HepG2 (cell line): Measurements from ENCODE around the gene KRTAP5-6. TPM values are rescaled to one million over a fixed set of nuclear protein-coding genes. Genes with fewer than 3 reads are reported as not detected.

ENCODE experiments used
- AHR ChIP-seq: IDR thresholded peaks from 2 replicates; pipeline ENCODE4 v1.6.1; 2018; ENCODE audit warnings: missing genetic modification reagents, missing compliant biosample characterization
- ATF3 ChIP-seq: sonication (generic); formaldehyde crosslinking; IDR thresholded peaks from 2 replicates; pipeline ENCODE4 v1.4.0; 2020; ENCODE audit warnings: missing genetic modification reagents
- GPN1 ChIP-seq: sonication (generic); formaldehyde crosslinking; IDR thresholded peaks from 2 replicates; pipeline ENCODE4 v1.5.1; 2020; ENCODE audit warnings: missing genetic modification reagents, borderline replicate concordance
- GTF2F1 ChIP-seq: fragments of 150-350 bp; IDR thresholded peaks from 2 replicates; pipeline ENCODE4 v1.6.1; 2014; ENCODE audit warnings: low read length
- HNRNPLL ChIP-seq: fragments of 200-400 bp; formaldehyde crosslinking; IDR thresholded peaks from 2 replicates; pipeline ENCODE4 v1.6.1; 2017; ENCODE audit warnings: mild to moderate bottlenecking, low read depth, low read length; ENCODE audit not compliant: poor library complexity, severe bottlenecking
- HOXA5 ChIP-seq: sonication (generic); formaldehyde crosslinking; IDR thresholded peaks from 2 replicates; pipeline ENCODE4 v1.4.0; 2020; ENCODE audit warnings: missing genetic modification reagents
- MAZ ChIP-seq, 2 experiments: sonication (generic) in 1 of 2; formaldehyde crosslinking in 1 of 2; IDR thresholded peaks; 2 replicates each; pipeline versions ENCODE4 v1.5.0 to v1.6.1; 2012 to 2020; ENCODE audit warnings: low read depth in 2 of 2, mild to moderate bottlenecking in 2 of 2, borderline replicate concordance in 1 of 2, improper control_type of control experiment in 1 of 2, low read length in 1 of 2, missing genetic modification reagents in 1 of 2, moderate library complexity in 1 of 2
- MXD3 ChIP-seq: IDR thresholded peaks from 2 replicates; pipeline ENCODE4 v1.6.1; 2016; ENCODE audit warnings: mild to moderate bottlenecking, missing biosample characterization, missing genetic modification reagents
- PAX8 ChIP-seq: sonication (generic); formaldehyde crosslinking; IDR thresholded peaks from 2 replicates; pipeline ENCODE4 v1.8.0; 2022; ENCODE audit warnings: mild to moderate bottlenecking, missing genetic modification reagents, borderline replicate concordance
- PRMT3 ChIP-seq: sonication (generic); formaldehyde crosslinking; IDR thresholded peaks from 2 replicates; pipeline ENCODE4 v1.8.1; 2022; ENCODE audit warnings: low read depth, mild to moderate bottlenecking, moderate library complexity, missing genetic modification reagents, borderline replicate concordance
- SMARCC2 ChIP-seq: fragments of 450-650 bp; IDR thresholded peaks from 2 replicates; pipeline ENCODE4 v1.6.1; 2017; ENCODE audit warnings: antibody characterized with exemption, mild to moderate bottlenecking
- ZBTB33 ChIP-seq: sonication (generic); formaldehyde crosslinking; IDR thresholded peaks from 2 replicates; pipeline ENCODE4 v1.4.0; 2020; ENCODE audit warnings: missing genetic modification reagents
- ZBTB42 ChIP-seq: sonication (generic); formaldehyde crosslinking; IDR thresholded peaks from 2 replicates; pipeline ENCODE4 v1.5.0; 2020; ENCODE audit warnings: mild to moderate bottlenecking, missing genetic modification reagents
- ZNF446 ChIP-seq: sonication (generic); formaldehyde crosslinking; IDR thresholded peaks from 2 replicates; pipeline ENCODE4 v1.5.0; 2020; ENCODE audit warnings: mild to moderate bottlenecking, missing genetic modification reagents
- ZNF451 ChIP-seq: sonication (generic); formaldehyde crosslinking; IDR thresholded peaks from 2 replicates; pipeline ENCODE4 v1.5.0; 2020; ENCODE audit warnings: mild to moderate bottlenecking, missing genetic modification reagents
- ZNF672 ChIP-seq: sonication (generic); formaldehyde crosslinking; IDR thresholded peaks from 2 replicates; pipeline ENCODE4 v1.8.1; 2022; ENCODE audit warnings: missing genetic modification reagents
- ZNF674 ChIP-seq: sonication (generic); formaldehyde crosslinking; IDR thresholded peaks from 2 replicates; pipeline ENCODE4 v1.5.0; 2020; ENCODE audit warnings: low read depth, mild to moderate bottlenecking, missing genetic modification reagents
- ZNF770 ChIP-seq: sonication (generic); formaldehyde crosslinking; IDR thresholded peaks from 2 replicates; pipeline ENCODE4 v1.5.0; 2020; ENCODE audit warnings: mild to moderate bottlenecking, missing genetic modification reagents
- ZNF788 ChIP-seq: sonication (generic); formaldehyde crosslinking; IDR thresholded peaks from 2 replicates; pipeline ENCODE4 v1.5.0; 2020; ENCODE audit warnings: mild to moderate bottlenecking, missing genetic modification reagents, borderline replicate concordance
- ZSCAN12 ChIP-seq: sonication (generic); formaldehyde crosslinking; IDR thresholded peaks from 2 replicates; pipeline ENCODE4 v1.9.0; 2021; ENCODE audit warnings: mild to moderate bottlenecking, missing genetic modification reagents
- polyA plus RNA-seq, 8 experiments: library from polyadenylated mRNA; depleted of rRNA in 3 of 8; stranded (reverse) in 7 of 8; unstranded in 1 of 8; fragments of >200 nt; fragmentation: Illumina TruSeq in 4 of 8; extraction: Trizol in 4 of 8; gene quantifications; 2 replicates each; pipeline versions ENCODE4 v1.2.1 to v1.2.3, GENCODE V29; 2011 to 2016; ENCODE audit warnings: low read depth in 4 of 8, missing spikeins in 1 of 8, mixed read lengths in 1 of 8; ENCODE audit not compliant: insufficient read depth in 1 of 8
- total RNA-seq, 5 experiments: library from RNA; depleted of rRNA; stranded (reverse); fragments of >200 nt; fragmentation: Illumina TruSeq; extraction: Trizol; gene quantifications; 2 replicates each; pipeline ENCODE4 v1.2.3, GENCODE V29; 2016; ENCODE audit warnings: low read depth in 1 of 5
- TF ChIP-seq, protein P1 (sequence below): IDR thresholded peaks from 2 replicates; pipeline ENCODE4 v1.6.1; 2012; ENCODE audit warnings: low read length, improper control_type of control experiment

KRTAP5-6 gene
- total and polyA plus RNA-seq, 2 of the 13 experiments (the other 11 are each of a cell fraction or from before 2014, with no cell fraction given), result not detected

GRCh38 chr11:1660111-1660867 is 36.7 kb upstream of the KRTAP5-6 start (continued):
- TF ChIP-seq ZNF451 (CRISPR knock-in tag) (no peak), ZNF788 (CRISPR knock-in tag) (0 out of 2 replicates have a peak, but pooled peaks have one; percentile 24), ZNF674 (CRISPR knock-in tag) (no peak), ZBTB33 (CRISPR knock-in tag) (no peak; the same call in 1 of the 2 replicates), GPN1 (CRISPR knock-in tag) (no peak), MXD3 (CRISPR knock-in tag) (no peak), ATF3 (CRISPR knock-in tag) (no peak), HNRNPLL (no peak), PRMT3 (no peak), ZSCAN12 (CRISPR knock-in tag) (no peak), AHR (no peak), PAX8 (CRISPR knock-in tag) (no peak), ZNF770 (CRISPR knock-in tag) (no peak), ZNF672 (CRISPR knock-in tag) (no peak), ZNF446 (CRISPR knock-in tag) (peak; percentile 62; the same call in 1 of the 2 replicates), MAZ (IDR thresholded peaks at IDR 0.05; ENCODE audit: borderline replicate concordance, low read depth, low read length) (no peak), MAZ (CRISPR knock-in tag; IDR thresholded peaks at IDR 0.05; ENCODE audit: low read depth) (no peak), SMARCC2 (no peak), HOXA5 (CRISPR knock-in tag) (peak; percentile 22; the same call in 1 of the 2 replicates), ZBTB42 (CRISPR knock-in tag) (no peak), GTF2F1 (no peak)
- TF ChIP-seq, protein P1, sequence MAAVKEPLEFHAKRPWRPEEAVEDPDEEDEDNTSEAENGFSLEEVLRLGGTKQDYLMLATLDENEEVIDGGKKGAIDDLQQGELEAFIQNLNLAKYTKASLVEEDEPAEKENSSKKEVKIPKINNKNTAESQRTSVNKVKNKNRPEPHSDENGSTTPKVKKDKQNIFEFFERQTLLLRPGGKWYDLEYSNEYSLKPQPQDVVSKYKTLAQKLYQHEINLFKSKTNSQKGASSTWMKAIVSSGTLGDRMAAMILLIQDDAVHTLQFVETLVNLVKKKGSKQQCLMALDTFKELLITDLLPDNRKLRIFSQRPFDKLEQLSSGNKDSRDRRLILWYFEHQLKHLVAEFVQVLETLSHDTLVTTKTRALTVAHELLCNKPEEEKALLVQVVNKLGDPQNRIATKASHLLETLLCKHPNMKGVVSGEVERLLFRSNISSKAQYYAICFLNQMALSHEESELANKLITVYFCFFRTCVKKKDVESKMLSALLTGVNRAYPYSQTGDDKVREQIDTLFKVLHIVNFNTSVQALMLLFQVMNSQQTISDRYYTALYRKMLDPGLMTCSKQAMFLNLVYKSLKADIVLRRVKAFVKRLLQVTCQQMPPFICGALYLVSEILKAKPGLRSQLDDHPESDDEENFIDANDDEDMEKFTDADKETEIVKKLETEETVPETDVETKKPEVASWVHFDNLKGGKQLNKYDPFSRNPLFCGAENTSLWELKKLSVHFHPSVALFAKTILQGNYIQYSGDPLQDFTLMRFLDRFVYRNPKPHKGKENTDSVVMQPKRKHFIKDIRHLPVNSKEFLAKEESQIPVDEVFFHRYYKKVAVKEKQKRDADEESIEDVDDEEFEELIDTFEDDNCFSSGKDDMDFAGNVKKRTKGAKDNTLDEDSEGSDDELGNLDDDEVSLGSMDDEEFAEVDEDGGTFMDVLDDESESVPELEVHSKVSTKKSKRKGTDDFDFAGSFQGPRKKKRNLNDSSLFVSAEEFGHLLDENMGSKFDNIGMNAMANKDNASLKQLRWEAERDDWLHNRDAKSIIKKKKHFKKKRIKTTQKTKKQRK, result no peak
